GM23248 (cell line): ENCODE results near the gene PSMB7. TPM values are rescaled to one million over a fixed set of nuclear protein-coding genes. Genes with fewer than 3 reads are reported as not detected.

Experiments used
- DNase-seq: peaks from one replicate; pipeline ENCODE4 v3.0.0-alpha.2; 2015
- H2AFZ ChIP-seq: fragments of 200-600 bp; sonication (generic); 2 replicates; pipeline ENCODE4 v1.6.1; 2016; ENCODE audit warnings: antibody characterized with exemption
- H3F3A ChIP-seq: fragments of 200-600 bp; sonication (generic); 2 replicates; pipeline ENCODE4 v1.6.1; 2016; ENCODE audit warnings: mild to moderate bottlenecking, antibody characterized with exemption, mixed run types; ENCODE audit not compliant: insufficient read depth
- H3K27ac ChIP-seq: fragments of 200-600 bp; sonication (generic); 2 replicates; pipeline ENCODE4 v1.5.1; 2016; ENCODE audit warnings: mild to moderate bottlenecking
- H3K27me3 ChIP-seq: fragments of 200-600 bp; sonication (generic); replicated peaks from 2 replicates; pipeline ENCODE4 v1.6.1; 2016; ENCODE audit warnings: mild to moderate bottlenecking; ENCODE audit not compliant: insufficient read depth
- H3K36me3 ChIP-seq: fragments of 200-600 bp; sonication (generic); 2 replicates; pipeline ENCODE4 v1.6.1; 2016; ENCODE audit warnings: low read depth, mild to moderate bottlenecking
- H3K4me1 ChIP-seq: fragments of 200-600 bp; sonication (generic); 2 replicates; pipeline ENCODE4 v1.6.1; 2016; ENCODE audit warnings: mild to moderate bottlenecking; ENCODE audit not compliant: insufficient read depth
- H3K4me2 ChIP-seq: fragments of 200-600 bp; sonication (generic); one replicate; pipeline ENCODE4 v1.6.1; 2016; ENCODE audit warnings: mild to moderate bottlenecking; ENCODE audit not compliant: unreplicated experiment
- H3K4me3 ChIP-seq: fragments of 200-600 bp; sonication (generic); 2 replicates; pipeline ENCODE4 v1.5.1; 2016; ENCODE audit warnings: mild to moderate bottlenecking
- H3K79me2 ChIP-seq: fragments of 200-600 bp; sonication (generic); 2 replicates; pipeline ENCODE4 v1.6.1; 2016; ENCODE audit warnings: mild to moderate bottlenecking; ENCODE audit not compliant: insufficient read depth
- H3K9ac ChIP-seq: fragments of 200-600 bp; sonication (generic); 2 replicates; pipeline ENCODE4 v1.6.1; 2016; ENCODE audit warnings: mild to moderate bottlenecking
- H3K9me2 ChIP-seq: fragments of 200-600 bp; sonication (generic); 2 replicates; pipeline ENCODE4 v1.6.1; 2016; ENCODE audit warnings: mixed run types, mild to moderate bottlenecking, moderate library complexity; ENCODE audit not compliant: insufficient read depth
- H3K9me3 ChIP-seq: fragments of 200-600 bp; sonication (generic); one replicate; pipeline ENCODE4 v1.6.1; 2017; ENCODE audit warnings: low read depth
- H4K20me1 ChIP-seq: fragments of 200-600 bp; sonication (generic); 2 replicates; pipeline ENCODE4 v1.6.0; 2016; ENCODE audit not compliant: insufficient read depth
- EZH2 ChIP-seq: fragments of 200-600 bp; sonication (generic); IDR thresholded peaks from 2 replicates; pipeline ENCODE4 v1.6.1; 2018; ENCODE audit warnings: antibody characterized with exemption, mild to moderate bottlenecking; ENCODE audit not compliant: insufficient read depth, poor library complexity, severe bottlenecking
- EZH2phosphoT487 ChIP-seq: fragments of 200-600 bp; sonication (generic); IDR thresholded peaks from 2 replicates; pipeline ENCODE4 v1.6.1; 2018; ENCODE audit warnings: antibody characterized with exemption, moderate library complexity, mild to moderate bottlenecking, low read depth; ENCODE audit not compliant: insufficient read depth
- WGBS, 2 experiments: methylation state at CpG; one replicate each; pipeline ENCODE4 v1.1.6; 2015 to 2017; ENCODE audit warnings: low lambda C conversion rate in 2 of 2, low coverage in 1 of 2; ENCODE audit errors: missing lambda C conversion rate in 2 of 2; 5-methylcytosine and 5-hydroxymethylcytosine counted together
- in situ Hi-C: fragments of 300-500 bp; cut with MboI; formaldehyde crosslinking; loops from 2 replicates; pipeline ENCODE4 v1.15.0; 2020
- polyA plus RNA-seq: library from polyadenylated mRNA; unstranded; fragments of >200 nt; fragmentation: Nextera tagmentation; extraction: Ambion mirVana; gene quantifications from 2 replicates; pipeline ENCODE4 v1.2.1, GENCODE V29; 2016
- total RNA-seq: library from RNA; depleted of rRNA; stranded (reverse); fragments of >200 nt; shearing (Covaris generic); gene quantifications from 2 replicates; pipeline ENCODE4 v1.2.3, GENCODE V29; 2014

PSMB7 gene
- total and polyA plus RNA-seq, 2 experiments from 2014 or later: 202 to 245 TPM

GRCh38 chr9:124441291-124441690, 26.0 kb upstream of the PSMB7 start:
- 78 to 79% methylated on average over 14 to 16 of the region's 16 CpGs for WGBS, 2 experiments
- no peak overlapping the region for H3K9ac ChIP-seq

DNA sequence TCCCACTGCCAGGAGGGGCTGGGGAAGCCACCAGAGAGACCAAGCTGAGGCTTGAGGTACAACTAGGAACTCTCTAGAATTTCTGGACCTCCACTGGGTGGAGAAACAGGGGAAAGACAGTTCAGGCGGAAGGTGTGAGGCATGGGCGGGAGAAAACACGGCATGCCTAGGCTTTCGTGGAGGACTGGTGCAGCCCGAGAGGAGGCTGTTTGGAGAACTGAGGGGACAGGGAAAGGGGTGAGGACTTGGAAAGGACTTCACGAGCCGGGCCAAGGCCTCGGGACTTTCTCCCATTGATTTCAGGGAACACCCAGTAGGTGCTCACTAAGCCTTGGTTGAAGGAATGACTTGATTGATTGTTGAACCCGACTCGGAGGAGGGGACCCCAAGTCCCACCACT, 25.5 kb upstream of the PSMB7 start:
- in situ Hi-C loops: no loop called here
- H3K4me3 ChIP-seq: no peak overlapping the region
- 65 to 79% methylated on average over 8 to 10 of the region's 10 CpGs for WGBS, 2 experiments

More at GRCh38 chr9:124441291-124441690, 26.0 kb upstream of the PSMB7 start:
- H3F3A ChIP-seq: no peaks in the 10 kb centered on the region
- no peaks in the 10 kb centered on the region for H3K4me1 ChIP-seq
- no peaks in the 10 kb centered on the region for H4K20me1 ChIP-seq
- no peak overlapping the region for H3K4me2 ChIP-seq
- no peaks in the 10 kb centered on the region for H3K9me2 ChIP-seq
- H3K9me3 ChIP-seq: no peaks in the 10 kb centered on the region
- TF ChIP-seq EZH2 (no peak), EZH2phosphoT487 (no peak)
- no peak overlapping the region for H3K27ac ChIP-seq
- no peak overlapping the region for H2AFZ ChIP-seq
- no peaks in the 10 kb centered on the region for H3K27me3 ChIP-seq
- no peaks in the 10 kb centered on the region for H3K36me3 ChIP-seq
- no peak overlapping the region for H3K4me3 ChIP-seq
- in situ Hi-C loops: no loop called here
- DNase-seq: no peak
- no peaks in the 10 kb centered on the region for H3K79me2 ChIP-seq

GRCh38 chr9:124439686-124440243, 24.5 kb upstream of the PSMB7 start:
- H3K36me3 ChIP-seq: no peaks in the 10 kb centered on the region
- H4K20me1 ChIP-seq: no peaks in the 10 kb centered on the region
- no peak for DNase-seq
- H3K9me2 ChIP-seq: no peaks in the 10 kb centered on the region
- H3K27ac ChIP-seq: no peak overlapping the region
- H3K27me3 ChIP-seq: no peaks in the 10 kb centered on the region
- no peak overlapping the region for H2AFZ ChIP-seq
- H3K9me3 ChIP-seq: no peaks in the 10 kb centered on the region
- H3K79me2 ChIP-seq: no peaks in the 10 kb centered on the region
- in situ Hi-C loops: no loop called here
- no peak overlapping the region for H3K4me3 ChIP-seq
- H3K4me2 ChIP-seq: no peak overlapping the region
- H3F3A ChIP-seq: no peaks in the 10 kb centered on the region
- WGBS, 2 experiments: 72 to 75% methylated on average over 6 of the region's 6 CpGs
- TF ChIP-seq EZH2phosphoT487: no peak
- no peak for TF ChIP-seq EZH2
- H3K4me1 ChIP-seq: no peaks in the 10 kb centered on the region
- no peak overlapping the region for H3K9ac ChIP-seq

More for the DNA sequence above, 25.5 kb upstream of the PSMB7 start:
- Histone ChIP-seq H2AFZ (no peak overlapping the region), H3K27ac (no peak overlapping the region), H3K4me2 (no peak overlapping the region), H3K9ac (no peak overlapping the region), H3K36me3 (no peaks in the 10 kb centered on the region), H3F3A (no peaks in the 10 kb centered on the region), H3K4me1 (no peaks in the 10 kb centered on the region), H4K20me1 (no peaks in the 10 kb centered on the region), H3K9me2 (no peaks in the 10 kb centered on the region), H3K27me3 (no peaks in the 10 kb centered on the region), H3K79me2 (no peaks in the 10 kb centered on the region), H3K9me3 (no peaks in the 10 kb centered on the region)
- DNase-seq: no peak
- no peak for TF ChIP-seq EZH2phosphoT487
- no peak for TF ChIP-seq EZH2

- in situ Hi-C loops: no loop called here
- H3F3A ChIP-seq: no peaks in the 10 kb centered on the region
- H3K9me3 ChIP-seq: no peaks in the 10 kb centered on the region
- no peaks in the 10 kb centered on the region for H3K9me2 ChIP-seq
- H3K9ac ChIP-seq: no peak overlapping the region
- H3K27me3 ChIP-seq: peaks cover 5% of the 10 kb centered on the region; the same call in 1 of the 2 replicates
- H3K4me2 ChIP-seq: no peak overlapping the region
- H3K27ac ChIP-seq: no peak overlapping the region
- no peaks in the 10 kb centered on the region for H3K79me2 ChIP-seq
- DNase-seq: no peak
- H3K36me3 ChIP-seq: no peaks in the 10 kb centered on the region
- 37 to 57% methylated on average over 1 of the region's 1 CpG for whole genome bisulfite sequencing, 2 experiments
- no peak overlapping the region for H3K4me3 ChIP-seq
- no peaks in the 10 kb centered on the region for H4K20me1 ChIP-seq
- H3K4me1 ChIP-seq: no peaks in the 10 kb centered on the region
- H2AFZ ChIP-seq: no peak overlapping the region
- no peak for TF ChIP-seq EZH2
- TF ChIP-seq EZH2phosphoT487: no peak
These were observed 23.8 kb upstream of the PSMB7 start for GRCh38 chr9:124439086-124439485.
